Neural progenitor cell (in vitro differentiated cells): ENCODE data around the gene NKD2. TPM values are rescaled to one million over a fixed set of nuclear protein-coding genes. Genes with fewer than 3 reads are reported as not detected.

ENCODE experiments used
- DNase-seq: peaks from one replicate; pipeline ENCODE4 v3.0.0-alpha.2; 2016; ENCODE audit warnings: low spot score
- H2AFZ ChIP-seq: fragments of 200-600 bp; sonication (generic); replicated peaks from 2 replicates; pipeline ENCODE4 v1.6.1; 2016; ENCODE audit warnings: antibody characterized with exemption
- H3F3A ChIP-seq: fragments of 200-600 bp; sonication (generic); 2 replicates; pipeline ENCODE4 v1.6.1; 2016; ENCODE audit warnings: antibody characterized with exemption, low read depth
- H3K27ac ChIP-seq: fragments of 200-600 bp; sonication (generic); 2 replicates; pipeline ENCODE4 v1.5.1; 2016; ENCODE audit warnings: mild to moderate bottlenecking
- H3K27me3 ChIP-seq: fragments of 200-600 bp; sonication (generic); 2 replicates; pipeline ENCODE4 v1.6.1; 2016; ENCODE audit warnings: mild to moderate bottlenecking, moderate library complexity
- H3K36me3 ChIP-seq: fragments of 200-600 bp; sonication (generic); 2 replicates; pipeline ENCODE4 v1.5.1; 2016
- H3K4me1 ChIP-seq: fragments of 200-600 bp; sonication (generic); 2 replicates; pipeline ENCODE4 v1.6.1; 2016; ENCODE audit warnings: mixed run types
- H3K4me2 ChIP-seq: fragments of 200-600 bp; sonication (generic); 2 replicates; pipeline ENCODE4 v1.6.1; 2016
- H3K4me3 ChIP-seq: fragments of 200-600 bp; sonication (generic); 2 replicates; pipeline ENCODE4 v1.5.1; 2016
- H3K79me2 ChIP-seq: fragments of 200-600 bp; sonication (generic); 2 replicates; pipeline ENCODE4 v1.6.1; 2016; ENCODE audit warnings: low read depth
- H3K9ac ChIP-seq: fragments of 200-600 bp; sonication (generic); 2 replicates; pipeline ENCODE4 v1.6.1; 2016
- H3K9me3 ChIP-seq: fragments of 200-600 bp; sonication (generic); 2 replicates; pipeline ENCODE4 v1.5.1; 2016; ENCODE audit warnings: low read depth
- H4K20me1 ChIP-seq: fragments of 200-600 bp; sonication (generic); 2 replicates; pipeline ENCODE4 v1.6.1; 2016; ENCODE audit warnings: low read depth
- H3K27ac Mint-ChIP-seq: 3 replicates; pipeline ENCODE4 v1.8.0; 2021; ENCODE audit warnings: mixed read lengths
- H3K27me3 Mint-ChIP-seq: 2 replicates; pipeline ENCODE4 v1.8.0; 2022; ENCODE audit warnings: low read depth, mild to moderate bottlenecking, inconsistent platforms, moderate library complexity, mixed read lengths; ENCODE audit not compliant: insufficient read depth
- H3K36me3 Mint-ChIP-seq: 3 replicates; pipeline ENCODE4 v1.8.0; 2021; ENCODE audit warnings: mixed read lengths
- H3K4me1 Mint-ChIP-seq: 3 replicates; pipeline ENCODE4 v1.8.0; 2021; ENCODE audit warnings: mixed read lengths
- H3K4me3 Mint-ChIP-seq: 3 replicates; pipeline ENCODE4 v1.8.0; 2021; ENCODE audit warnings: mild to moderate bottlenecking, moderate library complexity, mixed read lengths
- H3K9me3 Mint-ChIP-seq: 3 replicates; pipeline ENCODE4 v1.8.0; 2020; ENCODE audit warnings: mixed read lengths
- EZH2 ChIP-seq: fragments of 200-600 bp; sonication (generic); IDR thresholded peaks from 2 replicates; pipeline ENCODE4 v1.6.1; 2017; ENCODE audit warnings: antibody characterized with exemption, mild to moderate bottlenecking, moderate library complexity
- EZH2phosphoT487 ChIP-seq: fragments of 200-600 bp; sonication (generic); IDR thresholded peaks from 2 replicates; pipeline ENCODE4 v1.6.1; 2017; ENCODE audit warnings: antibody characterized with exemption
- total RNA-seq: library from RNA; depleted of rRNA; stranded (reverse); fragments of >200 nt; gene quantifications from 2 replicates; pipeline ENCODE4 v1.2.3, GENCODE V29; 2015; ENCODE audit warnings: low replicate concordance
- TF ChIP-seq, protein P1 (sequence below): fragments of 200-600 bp; sonication (generic); IDR thresholded peaks from 2 replicates; pipeline ENCODE4 v1.5.1; 2017; ENCODE audit warnings: antibody characterized with exemption, mild to moderate bottlenecking

NKD2 gene
- total RNA-seq, 1 donor from 2014 or later, result 1.3 TPM

DNA sequence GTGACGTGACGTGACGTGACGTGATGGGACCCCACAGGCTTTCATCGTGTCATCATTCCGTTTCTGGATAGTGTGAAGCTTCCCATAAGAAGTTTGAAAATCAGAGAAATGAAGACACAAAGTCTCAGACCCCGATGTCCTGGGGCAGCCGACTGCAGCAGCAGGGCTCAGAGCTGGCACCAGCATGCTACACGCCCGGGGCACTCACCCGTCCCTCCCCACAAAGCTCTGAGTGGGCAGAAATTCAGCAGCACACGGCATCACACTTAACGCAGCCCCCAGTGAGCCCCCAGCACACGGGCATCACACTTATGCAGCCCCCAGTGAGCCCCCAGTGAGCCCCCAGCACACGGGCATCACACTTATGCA, 61.1 kb downstream of the NKD2 start:
- no peaks in the 10 kb centered on the region for H3K9me3 Mint-ChIP-seq
- TF ChIP-seq EZH2phosphoT487 (no peak), EZH2 (no peak)
- TF ChIP-seq, protein P1, sequence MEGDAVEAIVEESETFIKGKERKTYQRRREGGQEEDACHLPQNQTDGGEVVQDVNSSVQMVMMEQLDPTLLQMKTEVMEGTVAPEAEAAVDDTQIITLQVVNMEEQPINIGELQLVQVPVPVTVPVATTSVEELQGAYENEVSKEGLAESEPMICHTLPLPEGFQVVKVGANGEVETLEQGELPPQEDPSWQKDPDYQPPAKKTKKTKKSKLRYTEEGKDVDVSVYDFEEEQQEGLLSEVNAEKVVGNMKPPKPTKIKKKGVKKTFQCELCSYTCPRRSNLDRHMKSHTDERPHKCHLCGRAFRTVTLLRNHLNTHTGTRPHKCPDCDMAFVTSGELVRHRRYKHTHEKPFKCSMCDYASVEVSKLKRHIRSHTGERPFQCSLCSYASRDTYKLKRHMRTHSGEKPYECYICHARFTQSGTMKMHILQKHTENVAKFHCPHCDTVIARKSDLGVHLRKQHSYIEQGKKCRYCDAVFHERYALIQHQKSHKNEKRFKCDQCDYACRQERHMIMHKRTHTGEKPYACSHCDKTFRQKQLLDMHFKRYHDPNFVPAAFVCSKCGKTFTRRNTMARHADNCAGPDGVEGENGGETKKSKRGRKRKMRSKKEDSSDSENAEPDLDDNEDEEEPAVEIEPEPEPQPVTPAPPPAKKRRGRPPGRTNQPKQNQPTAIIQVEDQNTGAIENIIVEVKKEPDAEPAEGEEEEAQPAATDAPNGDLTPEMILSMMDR, result no peak
- no peak overlapping the region for H3K9ac ChIP-seq

DNA sequence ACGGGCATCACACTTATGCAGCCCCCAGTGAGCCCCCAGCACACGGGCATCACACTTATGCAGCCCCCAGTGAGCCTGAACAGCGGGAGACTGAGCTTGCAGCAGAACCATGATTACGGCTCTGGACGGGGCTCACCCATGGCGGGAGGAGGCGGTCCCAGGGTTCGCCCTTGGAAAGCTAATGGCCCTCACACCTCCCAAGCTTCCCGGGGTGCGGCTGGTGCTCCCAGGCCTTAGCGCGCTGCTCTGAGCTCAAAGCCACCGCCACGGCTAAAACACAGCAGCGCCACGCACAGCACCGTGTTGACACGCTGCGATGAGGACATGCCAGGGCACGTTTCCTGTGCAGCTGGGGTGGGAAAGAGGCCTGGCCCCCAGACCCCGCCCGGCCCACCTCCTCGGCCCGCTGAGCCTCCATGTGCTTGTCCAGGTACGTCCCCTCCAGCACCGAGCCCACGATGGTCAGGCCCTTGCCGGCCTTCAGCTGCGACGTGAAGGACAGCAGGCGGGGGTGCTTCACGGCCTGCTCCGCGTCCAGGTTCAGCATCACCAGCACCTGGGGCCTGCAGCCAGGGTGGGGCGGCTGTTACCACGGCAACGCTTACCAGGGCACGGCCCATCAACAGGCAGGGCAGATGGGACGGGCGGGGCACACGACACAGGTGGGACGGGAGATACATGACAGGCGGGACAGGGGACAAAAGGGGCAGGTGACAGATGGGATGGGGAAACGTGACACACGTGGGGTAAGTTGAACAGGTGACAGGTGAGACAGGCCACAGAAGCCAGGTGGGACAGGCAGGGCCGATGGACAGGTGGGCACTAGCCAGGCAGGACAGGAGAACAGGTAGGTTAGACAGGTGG, 64.9 kb downstream of the NKD2 start:
- Histone ChIP-seq H3K79me2 (no peaks in the 10 kb centered on the region), H3K4me1 (no peaks in the 10 kb centered on the region), H4K20me1 (no peaks in the 10 kb centered on the region), H3K4me3 (no peak overlapping the region), H2AFZ (no peak overlapping the region), H3K36me3 (no peaks in the 10 kb centered on the region), H3K9me3 (no peaks in the 10 kb centered on the region), H3F3A (no peaks in the 10 kb centered on the region), H3K27ac (no peak overlapping the region), H3K4me2 (no peak overlapping the region), H3K9ac (no peak overlapping the region), H3K27me3 (no peaks in the 10 kb centered on the region)
- Mint-ChIP-seq H3K4me1 (no peaks in the 10 kb centered on the region), H3K9me3 (no peaks in the 10 kb centered on the region), H3K4me3 (no peak overlapping the region), H3K27ac (peak overlapping the region; percentile 57), H3K36me3 (peaks cover 2% of the 10 kb centered on the region), H3K27me3 (no peaks in the 10 kb centered on the region)
- no peak for TF ChIP-seq EZH2
- TF ChIP-seq, protein P1, result no peak
- no peak for TF ChIP-seq EZH2phosphoT487
- DNase-seq, result no peak

More for the DNA sequence above, 61.1 kb downstream of the NKD2 start:
- H3K36me3 ChIP-seq, result no peaks in the 10 kb centered on the region
- no peaks in the 10 kb centered on the region for H3K4me1 ChIP-seq
- peaks cover 8% of the 10 kb centered on the region for H4K20me1 ChIP-seq
- no peaks in the 10 kb centered on the region for H3K9me3 ChIP-seq
- no peaks in the 10 kb centered on the region for H3K27me3 ChIP-seq
- Mint-ChIP-seq H3K4me3 (no peak overlapping the region), H3K4me1 (no peaks in the 10 kb centered on the region), H3K27me3 (peaks cover 5% of the 10 kb centered on the region), H3K27ac (no peak overlapping the region), H3K36me3 (no peaks in the 10 kb centered on the region)
- no peaks in the 10 kb centered on the region for H3K79me2 ChIP-seq
- no peak for DNase-seq
- no peak overlapping the region for H3K4me3 ChIP-seq
- no peaks in the 10 kb centered on the region for H3F3A ChIP-seq
- H2AFZ ChIP-seq, result no peak overlapping the region
- no peak overlapping the region for H3K4me2 ChIP-seq
- no peak overlapping the region for H3K27ac ChIP-seq

DNA sequence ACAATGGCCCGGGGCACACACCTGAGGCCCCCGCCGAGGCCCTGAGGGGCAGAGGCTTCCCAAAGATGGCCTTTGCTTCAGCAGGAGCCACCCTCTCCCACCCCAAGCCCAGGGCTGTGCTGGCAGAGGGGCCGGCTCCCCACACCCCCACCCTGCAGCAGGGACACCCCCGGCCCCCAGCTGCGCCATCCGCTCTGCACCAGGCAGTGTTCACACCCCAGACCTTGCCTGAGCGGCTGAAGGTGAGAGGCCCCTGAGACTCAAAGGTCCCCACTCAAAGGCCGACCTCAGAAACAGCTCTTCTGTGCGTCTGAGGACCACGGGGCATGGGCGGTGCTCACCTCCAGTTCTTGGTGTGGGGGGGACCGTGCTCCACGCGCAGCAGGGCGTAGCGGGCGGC, 65.6 kb downstream of the NKD2 start:
- Histone ChIP-seq H3K9me3 (no peaks in the 10 kb centered on the region), H3K36me3 (no peaks in the 10 kb centered on the region), H3K4me1 (no peaks in the 10 kb centered on the region), H4K20me1 (no peaks in the 10 kb centered on the region), H3K79me2 (no peaks in the 10 kb centered on the region), H3K4me2 (no peak overlapping the region), H3K9ac (no peak overlapping the region), H3K27ac (peak overlapping the region; percentile 46), H3F3A (no peaks in the 10 kb centered on the region), H3K27me3 (no peaks in the 10 kb centered on the region), H3K4me3 (no peak overlapping the region), H2AFZ (no peak overlapping the region)
- H3K9me3 Mint-ChIP-seq, result no peaks in the 10 kb centered on the region
- no peak overlapping the region for H3K27ac Mint-ChIP-seq
- H3K4me1 Mint-ChIP-seq, result no peaks in the 10 kb centered on the region
- H3K36me3 Mint-ChIP-seq, result peaks cover 2% of the 10 kb centered on the region
- no peak for TF ChIP-seq EZH2
- no peak for TF ChIP-seq EZH2phosphoT487
- TF ChIP-seq, protein P1, result no peak
- no peak overlapping the region for H3K4me3 Mint-ChIP-seq
- no peak for DNase-seq
- no peaks in the 10 kb centered on the region for H3K27me3 Mint-ChIP-seq
